Activated CD8-positive, alpha-beta memory T cell treated with anti-CD3 and anti-CD28 coated beads, Interleukin-2, amount 50 U/mL, for 1 hour (primary cell): Measurements from ENCODE around the gene DHX38.
"Not testable (repeated sequence)": the region's sequence is repeated elsewhere in the genome, so short reads cannot be mapped to it uniquely, and the experiment has no call there.

Experiments used
- DNase-seq: peaks from one replicate; pipeline ENCODE4 v3.0.0-alpha.2; 2020; ENCODE audit errors: extremely low read depth

DHX38 gene

GRCh38 chr16:72093448-72094265 lies at the start of gene DHX38, which contains the start of gene TXNL4B:
DHX38 (plus strand) TSS chr16:72093847; CDS start chr16:72096158, 2,311 bp downstream.
TXNL4B (minus strand) TSS chr16:72093620; CDS start chr16:72090749, 2,871 bp downstream.
- DNase-seq = peak; percentile 79

DNA sequence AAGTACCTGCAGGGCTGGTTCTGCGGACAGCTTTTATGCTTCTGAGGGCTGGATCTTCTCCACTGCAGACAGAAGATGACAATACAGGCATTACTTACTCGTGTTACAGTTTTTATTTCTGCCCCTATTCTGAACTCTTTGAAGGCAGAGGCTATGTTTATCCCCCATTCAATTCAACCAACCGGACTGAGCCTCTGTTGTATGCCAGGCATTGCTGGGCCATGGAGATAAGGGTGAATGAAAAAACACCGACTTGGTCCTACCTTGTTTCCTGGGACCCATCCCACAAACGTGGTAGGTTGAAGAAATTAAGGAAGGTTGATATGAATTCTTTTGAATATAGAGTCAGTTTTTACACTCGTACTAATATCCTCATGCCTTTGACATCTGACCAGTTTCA lies 49.4 kb upstream of the DHX38 start:
- no peak for DNase-seq

DNA sequence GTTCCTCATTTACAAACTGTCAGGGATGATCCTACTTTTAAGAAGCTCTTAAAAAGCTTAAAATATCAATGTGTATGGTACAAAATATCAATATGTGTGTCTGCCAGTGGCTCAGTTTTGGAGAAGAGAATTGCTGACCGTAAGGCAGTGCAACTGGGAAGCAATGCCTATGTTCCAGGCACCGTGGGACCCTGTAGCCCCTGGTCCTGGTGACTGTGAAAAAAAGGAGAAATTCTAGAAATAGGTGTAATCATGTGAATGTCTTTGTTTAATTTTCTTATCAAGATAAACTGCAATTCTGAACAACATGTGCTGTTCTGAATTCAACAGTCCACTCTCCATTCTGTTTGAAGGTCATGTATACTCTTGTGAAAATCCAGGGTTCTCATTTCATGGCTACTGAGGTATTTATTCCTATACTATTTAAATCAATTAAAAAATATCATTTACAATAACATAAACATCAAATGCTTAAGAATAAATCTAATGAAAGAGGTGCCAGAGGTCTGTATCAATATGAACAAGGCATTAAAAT lies 48.8 kb upstream of the DHX38 start:
- DNase-seq = no peak

DNA sequence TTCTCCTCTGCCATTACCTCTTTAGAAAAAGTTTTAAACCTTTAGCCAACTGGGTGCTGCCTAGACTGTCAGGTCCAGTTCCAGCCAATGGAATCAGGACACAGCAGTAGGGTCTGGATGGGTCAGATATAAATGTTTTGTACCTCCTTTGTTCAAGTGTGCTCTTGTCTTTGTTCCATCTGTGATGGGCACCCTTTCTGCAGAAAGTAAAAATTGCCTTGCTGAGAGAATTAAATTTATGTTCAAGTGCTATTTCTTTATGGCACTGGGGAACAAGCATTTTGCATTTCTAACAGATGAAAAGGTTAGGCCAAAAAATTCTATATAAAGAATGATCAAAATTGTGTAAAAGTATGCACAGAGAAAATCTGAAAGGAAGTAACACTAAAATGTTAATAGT lies 44.5 kb upstream of the DHX38 start:
- no peak for DNase-seq

- no peak for DNase-seq
Measured at GRCh38 chr16:72050769-72051464, 42.7 kb upstream of the DHX38 start.

DNA sequence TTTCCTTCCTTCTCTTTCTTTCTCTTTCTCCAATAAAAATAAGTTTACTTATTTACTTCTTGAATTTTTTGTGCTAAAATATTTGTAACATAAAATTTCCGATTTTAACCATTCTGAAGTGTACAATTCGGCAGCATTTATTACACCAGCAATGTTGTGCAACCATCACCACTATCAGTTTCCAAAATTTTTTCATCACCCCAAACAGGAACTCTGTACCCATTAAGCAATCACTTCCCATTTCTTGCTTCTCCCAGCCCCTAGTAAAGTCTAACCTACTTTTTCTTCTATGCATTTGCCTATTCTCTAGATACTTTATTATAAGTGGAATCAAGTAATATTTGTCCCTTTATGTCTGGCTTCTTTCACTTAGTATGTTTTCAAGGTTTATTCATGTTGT lies 41.8 kb upstream of the DHX38 start:
- DNase-seq = no peak

- DNase-seq = not testable (repeated sequence)
Measured at GRCh38 chr16:72054254-72054847, 39.3 kb upstream of the DHX38 start, which contains the start of gene HP. HP (plus strand) TSS chr16:72054505; CDS start chr16:72054653, 148 bp downstream.

DNA sequence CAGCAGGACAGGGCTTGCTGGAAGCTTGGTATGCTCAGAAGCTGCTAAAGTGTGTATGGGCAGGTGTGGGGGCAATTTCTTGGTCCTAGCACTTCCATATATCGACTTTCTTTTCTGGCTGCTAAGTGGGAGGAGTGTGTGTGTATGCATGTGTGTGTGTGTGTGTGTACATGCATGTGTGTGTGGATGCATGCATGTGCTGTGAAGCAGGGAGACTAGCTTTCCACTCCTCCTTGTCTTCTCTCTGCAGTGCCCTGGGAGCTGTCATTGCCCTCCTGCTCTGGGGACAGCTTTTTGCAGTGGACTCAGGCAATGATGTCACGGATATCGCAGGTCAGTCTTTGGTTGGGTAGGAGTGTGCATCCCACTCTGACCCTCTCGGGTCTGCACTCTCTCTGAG lies 37.7 kb upstream of the DHX38 start:
- DNase-seq = no peak

GRCh38 chr16:72057313-72057712 lies 36.3 kb upstream of the DHX38 start:
- DNase-seq = not testable (repeated sequence)

- DNase-seq = not testable (repeated sequence)
Measured at GRCh38 chr16:72059060-72059459, 34.6 kb upstream of the DHX38 start.

DNA sequence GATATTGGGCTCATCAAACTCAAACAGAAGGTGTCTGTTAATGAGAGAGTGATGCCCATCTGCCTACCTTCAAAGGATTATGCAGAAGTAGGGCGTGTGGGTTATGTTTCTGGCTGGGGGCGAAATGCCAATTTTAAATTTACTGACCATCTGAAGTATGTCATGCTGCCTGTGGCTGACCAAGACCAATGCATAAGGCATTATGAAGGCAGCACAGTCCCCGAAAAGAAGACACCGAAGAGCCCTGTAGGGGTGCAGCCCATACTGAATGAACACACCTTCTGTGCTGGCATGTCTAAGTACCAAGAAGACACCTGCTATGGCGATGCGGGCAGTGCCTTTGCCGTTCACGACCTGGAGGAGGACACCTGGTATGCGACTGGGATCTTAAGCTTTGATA lies 33.2 kb upstream of the DHX38 start:
- no peak for DNase-seq

GRCh38 chr16:72061564-72061963 lies 32.1 kb upstream of the DHX38 start:
- no peak for DNase-seq

GRCh38 chr16:72064361-72064894 lies 29.2 kb upstream of the DHX38 start:
- DNase-seq = no peak

GRCh38 chr16:72066747-72067146 lies 26.9 kb upstream of the DHX38 start:
- no peak for DNase-seq

- DNase-seq = no peak
Measured at GRCh38 chr16:72068930-72069329, 24.7 kb upstream of the DHX38 start.

GRCh38 chr16:72072514-72073342 lies 20.9 kb upstream of the DHX38 start:
- no peak for DNase-seq

DNA sequence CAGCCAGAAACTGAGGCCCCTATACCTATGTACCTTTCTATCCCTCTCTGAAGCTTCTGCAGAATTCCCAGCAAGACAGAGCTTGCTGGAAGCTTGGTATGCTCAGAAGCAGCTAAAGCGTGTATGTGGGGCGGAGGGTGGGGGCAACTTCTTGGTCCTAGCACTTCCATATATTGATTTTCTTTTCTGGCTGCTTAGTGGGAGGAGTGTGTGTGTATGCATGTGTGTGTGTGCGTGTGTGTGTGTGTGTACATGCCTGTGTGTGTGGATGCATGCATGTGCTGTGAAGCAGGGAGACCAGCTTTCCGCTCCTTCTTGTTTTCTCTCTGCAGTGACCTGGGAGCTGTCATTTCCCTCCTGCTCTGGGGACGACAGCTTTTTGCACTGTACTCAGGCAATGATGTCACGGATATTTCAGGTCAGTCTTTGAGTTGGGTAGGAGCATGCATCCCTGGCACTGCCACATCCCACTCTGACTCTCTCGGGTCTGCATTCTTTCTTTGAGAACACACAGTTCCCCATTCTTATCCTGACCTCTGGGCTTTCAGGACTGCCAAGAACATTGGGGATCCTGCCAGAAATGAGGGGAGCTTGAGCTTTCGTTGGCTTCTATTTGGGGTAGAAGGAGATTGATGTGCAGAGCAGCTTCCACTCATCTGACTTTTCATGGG lies 20.0 kb upstream of the DHX38 start:
- DNase-seq = no peak

- not testable (repeated sequence) for DNase-seq
Measured at GRCh38 chr16:72075067-72075466, 18.6 kb upstream of the DHX38 start.

GRCh38 chr16:72076991-72077706 lies 16.5 kb upstream of the DHX38 start:
- not testable (repeated sequence) for DNase-seq
